ENCODE measurements around the gene ATP2A2. TPM values are rescaled to one million over a fixed set of nuclear protein-coding genes. Genes with fewer than 3 reads are reported as not detected.

ATP2A2 gene
- total and polyA plus RNA-seq, 12 donors = 20.8 to 312 (median 121) TPM

DNA sequence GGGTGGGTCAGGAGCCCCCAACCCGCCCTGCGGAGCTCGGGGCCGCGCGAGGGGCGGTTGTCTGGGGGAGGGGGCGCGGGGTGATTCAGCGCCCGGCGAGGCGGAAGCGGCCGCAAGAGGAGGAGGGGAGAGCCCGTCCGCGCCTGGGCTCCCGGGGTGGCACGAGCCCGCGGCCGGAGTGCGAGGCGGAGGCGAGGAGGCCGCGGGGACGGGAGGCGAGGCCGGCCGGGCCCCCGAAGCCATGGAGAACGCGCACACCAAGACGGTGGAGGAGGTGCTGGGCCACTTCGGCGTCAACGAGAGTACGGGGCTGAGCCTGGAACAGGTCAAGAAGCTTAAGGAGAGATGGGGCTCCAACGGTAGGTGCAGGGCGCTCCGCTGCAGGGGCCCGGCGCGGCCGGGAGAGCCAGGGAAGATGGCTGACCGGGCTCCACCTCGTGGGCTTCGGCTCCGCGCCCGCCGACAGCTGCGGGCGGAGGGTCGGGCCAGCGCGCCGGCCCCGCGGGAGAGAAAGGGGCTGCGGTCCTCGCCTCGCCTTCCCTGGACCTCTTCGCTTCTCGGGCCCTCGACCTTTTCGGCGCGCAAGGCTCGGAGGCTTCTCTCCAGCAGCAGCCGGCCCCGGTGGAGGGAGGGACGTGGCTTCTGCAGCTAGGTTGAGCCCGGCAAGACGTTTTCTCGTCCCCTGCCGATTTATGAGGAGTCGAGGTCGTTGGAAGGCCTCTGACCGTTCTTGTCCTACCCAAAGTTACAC is 677 bp downstream of the ATP2A2 start:
- Histone ChIP-seq H3K4me3 (peak overlapping the region; percentile 62 to 95 (median 78)), H3K36me3 (replicated peaks in 1 of 2) (peaks cover 0 to 8% of the 10 kb centered on the region in 2 donors), H3K27ac (peak overlapping the region; percentile 40 to 98 (median 95)), H3K27me3 (no peaks in the 10 kb centered on the region), H3K4me1 (replicated peaks in 1 of 2) (peaks cover 27 to 61% of the 10 kb centered on the region in 2 donors), H3K9me3 (replicated peaks in 1 of 3) (no peaks in the 10 kb centered on the region)
- peak in 1 of 2 donors; percentile 34 for TF ChIP-seq POLR2A (IDR thresholded peaks at IDR 0.05)
- TF ChIP-seq, protein P1, sequence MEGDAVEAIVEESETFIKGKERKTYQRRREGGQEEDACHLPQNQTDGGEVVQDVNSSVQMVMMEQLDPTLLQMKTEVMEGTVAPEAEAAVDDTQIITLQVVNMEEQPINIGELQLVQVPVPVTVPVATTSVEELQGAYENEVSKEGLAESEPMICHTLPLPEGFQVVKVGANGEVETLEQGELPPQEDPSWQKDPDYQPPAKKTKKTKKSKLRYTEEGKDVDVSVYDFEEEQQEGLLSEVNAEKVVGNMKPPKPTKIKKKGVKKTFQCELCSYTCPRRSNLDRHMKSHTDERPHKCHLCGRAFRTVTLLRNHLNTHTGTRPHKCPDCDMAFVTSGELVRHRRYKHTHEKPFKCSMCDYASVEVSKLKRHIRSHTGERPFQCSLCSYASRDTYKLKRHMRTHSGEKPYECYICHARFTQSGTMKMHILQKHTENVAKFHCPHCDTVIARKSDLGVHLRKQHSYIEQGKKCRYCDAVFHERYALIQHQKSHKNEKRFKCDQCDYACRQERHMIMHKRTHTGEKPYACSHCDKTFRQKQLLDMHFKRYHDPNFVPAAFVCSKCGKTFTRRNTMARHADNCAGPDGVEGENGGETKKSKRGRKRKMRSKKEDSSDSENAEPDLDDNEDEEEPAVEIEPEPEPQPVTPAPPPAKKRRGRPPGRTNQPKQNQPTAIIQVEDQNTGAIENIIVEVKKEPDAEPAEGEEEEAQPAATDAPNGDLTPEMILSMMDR (IDR thresholded peaks at IDR 0.05) = no peak
- 0 to 2% (median 0%) methylated on average over 9 to 80 of the region's 82 CpGs for WGBS, 4 donors
- DNase-seq = peak; percentile 49 to 76 (median 62)
- intact Hi-C loops (cut with DNase I) = no loop called here

GRCh38 chr12:110282300-110282860 is 1.3 kb downstream of the ATP2A2 start:
- WGBS, 4 donors = 0 to 1% (median 1%) methylated on average over 8 of the region's 8 CpGs
- Histone ChIP-seq H3K4me3 (peak overlapping the region; percentile 62 to 95 (median 78)), H3K9me3 (replicated peaks in 1 of 3) (no peaks in the 10 kb centered on the region), H3K4me1 (replicated peaks in 1 of 2) (peaks cover 27 to 68% of the 10 kb centered on the region in 2 donors), H3K27me3 (no peaks in the 10 kb centered on the region), H3K27ac (peak overlapping the region in 4 of 5 donors; percentile 91 to 98 (median 96)), H3K36me3 (replicated peaks in 1 of 2) (peaks cover 0 to 13% of the 10 kb centered on the region in 2 donors)
- no peak for TF ChIP-seq POLR2A (IDR thresholded peaks at IDR 0.05)
- TF ChIP-seq, protein P1 (IDR thresholded peaks at IDR 0.05) = no peak
- no peak for DNase-seq
- intact Hi-C loops (cut with DNase I) = no loop called here

DNA sequence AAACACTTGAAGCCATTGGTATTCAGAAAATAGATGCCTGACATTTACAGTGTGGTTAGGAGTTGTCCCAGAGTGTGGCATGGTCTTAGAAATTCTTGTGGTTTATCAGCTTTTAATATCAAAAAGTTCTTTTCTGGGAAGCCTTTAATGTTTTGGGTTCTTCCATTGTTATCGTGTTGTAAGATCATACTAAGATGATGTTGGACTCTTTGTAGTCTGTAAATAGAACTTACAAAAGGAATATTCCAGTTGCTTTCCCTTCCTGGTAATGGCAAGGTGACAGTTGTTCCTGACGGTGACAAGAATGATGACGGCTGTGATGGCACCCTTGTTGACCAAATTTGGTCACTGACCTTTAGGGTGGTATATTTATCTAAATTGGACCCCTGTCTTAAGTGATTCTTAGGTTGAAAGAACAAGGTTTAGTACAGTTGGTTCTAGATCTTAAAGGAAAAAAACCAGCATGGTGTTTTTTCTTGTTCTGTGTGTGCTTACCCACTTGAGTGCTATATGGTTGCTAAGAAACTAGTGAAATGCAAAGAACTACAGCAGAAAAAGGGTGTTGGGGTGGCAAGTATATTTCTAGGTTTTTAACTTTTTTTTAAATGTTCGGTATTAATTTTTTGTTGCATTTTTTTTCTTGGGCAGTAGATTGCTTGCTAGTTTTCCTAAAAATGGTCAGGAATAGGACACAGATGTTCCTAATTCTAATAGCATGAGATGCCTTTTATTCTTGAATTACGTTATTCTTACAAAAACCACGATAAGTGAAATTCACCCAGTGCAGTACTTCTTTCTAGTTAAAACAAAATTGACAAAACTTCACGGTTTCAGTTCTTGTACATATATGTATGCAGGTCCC is 2.1 kb downstream of the ATP2A2 start:
- whole genome bisulfite sequencing, 4 donors = 20 to 27% (median 25%) methylated on average over 7 of the region's 7 CpGs
- no peaks in the 10 kb centered on the region for H3K27me3 ChIP-seq
- H3K9me3 ChIP-seq (replicated peaks in 1 of 3) = no peaks in the 10 kb centered on the region
- intact Hi-C loops (cut with DNase I) = no loop called here
- no peak for DNase-seq
- H3K36me3 ChIP-seq (replicated peaks in 1 of 2) = peaks cover 0 to 21% of the 10 kb centered on the region in 2 donors
- TF ChIP-seq, protein P1 (IDR thresholded peaks at IDR 0.05) = no peak
- TF ChIP-seq POLR2A (IDR thresholded peaks at IDR 0.05) = no peak
- H3K4me1 ChIP-seq (replicated peaks in 1 of 2) = peaks cover 27 to 65% of the 10 kb centered on the region in 2 donors
- H3K4me3 ChIP-seq = peak overlapping the region in 2 of 4 donors; percentile 92 to 95
- H3K27ac ChIP-seq = peak overlapping the region in 3 of 5 donors; percentile 18 to 96 (median 95)

DNA sequence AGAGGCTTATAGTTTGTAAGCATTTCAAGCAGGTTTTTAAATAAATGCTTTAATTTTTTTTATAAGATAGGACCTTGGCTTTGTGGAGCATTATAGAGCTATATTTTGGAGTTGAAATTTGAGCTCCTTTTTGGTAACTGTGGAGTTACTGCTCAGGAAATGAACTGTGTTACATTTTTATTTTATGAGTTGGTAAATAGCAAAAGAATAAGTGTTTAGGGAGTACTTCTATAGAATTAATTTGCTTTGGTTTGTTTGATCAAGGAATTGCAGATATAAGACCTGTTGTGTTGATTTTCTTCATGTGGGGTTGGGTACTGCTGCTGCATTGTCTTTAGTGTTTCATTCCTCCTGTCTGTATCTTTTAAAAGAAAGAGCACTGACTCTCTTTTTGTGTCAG is 3.5 kb downstream of the ATP2A2 start:
- H3K9me3 ChIP-seq (replicated peaks in 1 of 3) = no peaks in the 10 kb centered on the region
- H3K4me3 ChIP-seq = peak overlapping the region in 1 of 4 donors; percentile 95

More for the DNA sequence above, 3.5 kb downstream of the ATP2A2 start:
- Histone ChIP-seq H3K36me3 (replicated peaks in 1 of 2) (peaks cover 0 to 26% of the 10 kb centered on the region in 2 donors), H3K27ac (no peak overlapping the region), H3K4me1 (replicated peaks in 1 of 2) (peaks cover 39 to 76% of the 10 kb centered on the region in 2 donors), H3K27me3 (no peaks in the 10 kb centered on the region)
- intact Hi-C loops (cut with DNase I) = no loop called here
- TF ChIP-seq POLR2A (IDR thresholded peaks at IDR 0.05) = no peak
- TF ChIP-seq, protein P1 (IDR thresholded peaks at IDR 0.05) = no peak
- DNase-seq = no peak
